GM18499 (cell line): ENCODE data around the gene RELA.
"Not testable (repeated sequence)": the region's sequence is repeated elsewhere in the genome, so short reads cannot be mapped to it uniquely, and the experiment has no call there.

ENCODE experiments used
- ATAC-seq: cut with Tn5 transposase; IDR thresholded peaks from one replicate; pipeline ENCODE4 v1.9.1; 2021; ENCODE audit warnings: moderate number of reproducible peaks; ENCODE audit not compliant: insufficient read depth, unreplicated experiment

Gene RELA

DNA sequence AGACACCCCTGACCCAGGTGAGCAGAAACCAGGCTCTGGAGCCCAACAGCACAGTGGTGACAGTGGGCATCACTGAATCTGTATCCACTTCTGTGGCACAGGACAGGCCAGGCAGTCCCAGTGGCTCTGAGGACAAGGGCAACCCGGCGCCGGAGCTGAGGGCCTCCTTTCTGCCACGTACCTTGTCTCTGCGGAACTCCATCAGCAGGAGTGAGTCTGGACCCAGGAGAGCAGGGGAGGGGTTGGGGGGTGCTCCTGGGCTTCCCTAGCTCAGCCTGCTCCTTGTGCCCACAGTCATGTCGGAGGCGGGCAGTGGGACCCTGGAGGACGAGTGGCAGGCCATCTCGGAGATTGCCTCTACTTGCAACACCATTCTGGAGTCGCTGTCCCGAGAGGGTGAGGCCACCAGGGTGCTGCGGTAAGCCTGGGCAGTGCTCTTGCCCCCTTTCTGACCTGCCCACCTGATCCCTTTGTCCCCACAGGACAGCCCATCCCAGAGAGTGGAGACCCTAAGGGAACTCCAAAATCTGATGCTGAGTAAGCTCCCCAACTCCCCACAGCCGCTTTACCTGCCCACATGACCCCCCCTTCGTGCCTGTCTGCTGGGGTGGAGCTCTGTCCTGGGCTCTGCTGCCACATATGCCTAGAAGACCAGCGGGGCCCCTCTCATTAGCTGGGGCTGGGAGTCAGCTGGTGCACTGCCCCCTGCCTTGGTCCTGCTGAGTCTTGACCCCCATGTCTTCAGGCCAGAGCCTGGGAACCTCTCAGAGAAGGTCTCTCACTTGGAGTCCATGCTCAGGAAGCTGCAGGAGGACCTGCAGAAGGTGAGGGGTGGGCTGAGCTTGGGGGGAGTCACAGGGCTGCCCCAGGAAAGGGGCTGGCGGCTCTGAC lies 12.8 kb downstream of the RELA start:
- ATAC-seq = no peak

DNA sequence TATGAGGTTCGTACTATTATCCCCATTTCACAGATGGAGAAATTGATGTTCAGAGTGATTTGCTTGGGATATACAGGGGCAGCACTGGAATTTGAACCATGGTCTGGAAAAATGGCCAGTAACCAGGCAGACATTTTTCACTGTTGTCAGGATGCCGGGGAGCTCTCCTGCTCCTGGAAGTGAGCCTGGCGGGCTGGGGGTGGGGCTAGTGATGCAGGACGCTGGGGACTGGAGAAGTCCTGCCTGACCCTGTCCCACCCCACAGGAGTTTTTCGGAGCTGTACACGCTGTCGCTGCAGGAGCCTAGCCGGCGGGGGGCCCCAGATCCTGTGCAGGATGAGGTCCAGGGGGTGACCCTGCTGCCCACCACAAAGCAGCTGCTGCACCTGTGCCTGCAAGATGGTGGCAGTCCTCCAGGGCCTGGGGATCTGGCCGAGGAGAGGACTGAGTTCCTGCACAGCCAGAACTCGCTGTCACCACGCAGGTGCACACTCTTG lies 13.7 kb downstream of the RELA start:
- ATAC-seq = no peak

DNA sequence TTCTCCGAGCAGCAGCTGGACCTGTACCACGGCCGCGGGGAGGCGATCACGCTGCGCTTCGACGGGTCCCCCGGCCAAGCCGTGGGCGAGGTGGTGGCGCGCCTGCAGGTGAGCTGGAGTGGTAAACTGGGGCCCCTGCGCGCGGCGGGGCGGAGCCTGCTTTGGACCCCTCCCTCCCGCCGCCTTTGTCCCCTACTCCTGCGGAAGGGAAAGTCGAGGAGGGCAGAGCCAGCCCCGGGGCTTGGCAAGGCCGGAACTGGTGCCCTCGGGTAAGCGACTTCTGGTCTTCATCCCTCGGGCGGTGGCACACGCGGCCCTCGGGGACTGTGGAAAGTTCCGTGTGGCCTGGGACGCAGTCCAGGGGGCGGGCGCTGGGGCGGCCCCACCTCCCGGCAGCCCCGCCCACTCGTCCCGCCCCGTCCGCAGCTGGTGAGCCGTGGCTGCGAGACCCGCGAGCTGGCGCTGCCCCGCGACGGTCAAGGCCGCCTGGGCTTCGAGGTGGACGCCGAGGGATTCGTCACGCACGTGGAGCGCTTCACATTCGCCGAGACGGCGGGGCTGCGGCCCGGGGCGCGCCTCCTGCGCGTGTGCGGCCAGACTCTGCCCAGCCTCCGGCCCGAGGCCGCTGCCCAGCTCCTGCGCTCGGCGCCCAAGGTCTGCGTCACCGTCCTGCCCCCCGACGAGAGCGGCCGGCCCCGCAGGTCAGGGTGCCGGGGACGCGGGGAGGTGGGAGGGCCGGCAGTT lies 15.6 kb downstream of the RELA start:
- no peak for ATAC-seq

GRCh38 chr11:65646288-65646957 lies 16.3 kb downstream of the RELA start:
- no peak for ATAC-seq

- ATAC-seq = no peak
Observed at GRCh38 chr11:65645710-65646109, 17.0 kb downstream of the RELA start.

DNA sequence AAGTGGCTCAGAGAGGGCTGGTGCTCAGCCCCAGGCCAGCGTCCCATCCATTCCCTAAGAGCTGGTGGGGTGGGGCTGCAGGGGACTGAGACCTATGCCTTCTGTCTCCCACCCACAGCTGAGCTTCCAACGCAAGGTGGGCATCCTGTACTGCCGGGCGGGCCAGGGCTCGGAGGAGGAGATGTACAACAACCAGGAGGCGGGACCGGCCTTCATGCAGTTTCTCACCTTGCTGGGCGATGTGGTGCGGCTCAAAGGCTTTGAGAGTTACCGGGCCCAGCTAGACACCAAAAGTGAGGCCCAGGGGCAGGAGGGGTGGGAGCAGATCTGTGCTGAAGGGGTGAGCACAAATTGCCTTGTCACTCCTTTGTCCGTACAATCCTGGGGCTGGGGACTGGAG lies 17.9 kb downstream of the RELA start:
- no peak for ATAC-seq

- ATAC-seq = no peak
Observed at GRCh38 chr11:65643971-65644370, 18.7 kb downstream of the RELA start.

DNA sequence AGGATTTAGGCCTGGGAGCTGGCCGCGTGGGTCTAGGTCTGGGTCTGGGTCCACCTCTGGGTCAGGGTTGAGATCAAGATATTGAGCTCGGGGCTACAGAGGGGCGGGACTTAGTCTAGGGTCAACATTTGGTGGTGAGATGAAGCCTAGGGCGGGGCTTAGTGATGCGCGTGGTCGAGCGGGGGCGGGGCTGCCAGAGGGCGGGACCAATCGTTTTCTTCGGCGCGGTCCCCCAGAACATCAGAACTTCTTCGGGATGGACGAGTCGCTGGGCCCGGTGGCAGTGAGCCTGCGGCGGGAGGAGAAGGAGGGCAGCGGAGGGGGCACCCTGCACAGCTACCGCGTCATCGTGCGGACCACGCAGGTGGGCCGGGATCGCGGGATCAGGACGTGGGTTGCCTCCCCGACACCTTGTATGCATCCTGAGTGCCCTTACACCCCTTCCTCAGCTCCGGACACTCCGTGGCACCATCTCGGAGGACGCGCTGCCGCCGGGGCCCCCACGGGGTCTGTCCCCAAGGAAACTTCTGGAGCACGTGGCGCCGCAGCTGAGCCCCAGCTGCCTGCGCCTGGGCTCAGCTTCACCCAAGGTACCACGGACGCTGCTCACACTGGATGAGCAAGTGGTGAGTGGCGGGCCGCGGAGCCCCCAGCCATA lies 20.6 kb downstream of the RELA start:
- no peak for ATAC-seq

DNA sequence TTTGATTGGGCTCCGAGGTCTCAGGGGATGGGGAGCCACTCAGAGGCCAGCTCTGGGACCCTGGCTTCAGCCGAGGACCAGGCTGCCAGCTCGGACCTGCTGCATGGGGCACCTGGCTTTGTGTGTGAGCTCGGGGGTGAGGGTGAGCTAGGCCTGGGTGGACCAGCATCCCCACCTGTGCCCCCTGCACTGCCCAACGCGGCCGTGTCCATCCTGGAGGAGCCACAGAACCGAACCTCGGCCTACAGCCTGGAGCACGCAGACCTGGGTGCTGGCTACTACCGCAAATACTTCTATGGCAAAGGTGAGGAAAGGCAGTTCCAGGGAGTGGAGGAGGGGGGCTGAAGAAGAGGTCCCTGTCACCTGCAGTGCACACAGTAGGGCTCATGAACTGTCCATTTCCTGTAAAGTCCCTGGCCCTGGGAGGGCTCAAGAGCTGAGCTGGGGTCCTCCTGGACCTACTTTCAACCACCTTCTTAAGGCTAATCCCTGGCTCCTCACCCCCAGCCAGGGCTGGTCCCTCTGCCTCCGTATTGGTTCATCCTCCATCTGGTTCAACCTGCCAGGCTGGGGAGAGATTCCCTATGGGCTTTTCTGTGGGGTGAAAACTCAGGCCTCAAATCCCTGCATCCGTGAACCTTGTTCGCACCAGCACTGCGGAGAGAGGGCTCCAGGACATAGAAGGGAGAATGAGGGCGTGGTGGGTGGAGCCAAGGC lies 21.3 kb downstream of the RELA start:
- ATAC-seq = no peak

- ATAC-seq = no peak
Observed at GRCh38 chr11:65640483-65641296, 22.0 kb downstream of the RELA start.

DNA sequence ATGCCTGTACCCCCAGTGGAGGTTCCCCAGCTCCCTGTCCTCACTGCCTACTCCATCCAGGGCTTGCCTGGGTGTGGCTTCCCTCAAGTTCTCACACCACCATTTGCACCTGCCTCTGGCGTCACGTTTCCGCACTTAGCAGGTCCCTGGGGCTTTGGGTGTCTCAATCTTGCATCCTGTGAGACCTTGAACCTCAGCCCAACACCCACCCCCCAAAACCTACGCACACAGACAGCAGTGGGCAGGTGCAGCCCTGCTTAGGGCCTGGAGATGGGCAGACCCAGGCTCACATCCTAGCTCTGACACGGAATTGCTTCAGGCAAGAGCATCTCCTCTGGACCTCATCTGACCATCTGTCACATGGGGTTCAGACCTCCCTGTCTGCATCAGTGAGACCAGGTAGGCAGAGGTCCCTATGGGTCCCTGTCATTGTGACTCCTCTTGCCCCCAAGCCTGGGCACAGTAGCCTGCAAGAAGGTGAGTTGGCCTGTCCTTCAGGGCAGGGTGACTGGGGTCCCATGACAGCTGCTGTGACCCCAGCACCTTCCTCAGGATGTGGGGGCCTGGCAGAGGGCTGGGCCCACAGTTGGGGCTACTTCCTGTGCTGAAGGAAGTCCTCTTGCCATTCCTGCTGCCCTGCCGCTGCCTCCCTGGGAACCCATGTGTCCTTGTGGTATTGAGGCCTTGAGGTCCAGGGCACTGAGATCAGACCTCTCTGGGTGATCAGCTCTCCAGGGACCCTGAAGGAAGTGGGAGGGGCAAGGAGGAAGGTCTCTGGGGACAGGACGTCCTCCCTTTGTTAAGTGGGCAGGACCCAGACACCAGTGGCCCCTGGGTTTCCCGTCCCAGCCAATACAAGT lies 22.9 kb downstream of the RELA start:
- ATAC-seq = no peak

- ATAC-seq = not testable (repeated sequence)
Observed at GRCh38 chr11:65639228-65639597, 23.5 kb downstream of the RELA start.

DNA sequence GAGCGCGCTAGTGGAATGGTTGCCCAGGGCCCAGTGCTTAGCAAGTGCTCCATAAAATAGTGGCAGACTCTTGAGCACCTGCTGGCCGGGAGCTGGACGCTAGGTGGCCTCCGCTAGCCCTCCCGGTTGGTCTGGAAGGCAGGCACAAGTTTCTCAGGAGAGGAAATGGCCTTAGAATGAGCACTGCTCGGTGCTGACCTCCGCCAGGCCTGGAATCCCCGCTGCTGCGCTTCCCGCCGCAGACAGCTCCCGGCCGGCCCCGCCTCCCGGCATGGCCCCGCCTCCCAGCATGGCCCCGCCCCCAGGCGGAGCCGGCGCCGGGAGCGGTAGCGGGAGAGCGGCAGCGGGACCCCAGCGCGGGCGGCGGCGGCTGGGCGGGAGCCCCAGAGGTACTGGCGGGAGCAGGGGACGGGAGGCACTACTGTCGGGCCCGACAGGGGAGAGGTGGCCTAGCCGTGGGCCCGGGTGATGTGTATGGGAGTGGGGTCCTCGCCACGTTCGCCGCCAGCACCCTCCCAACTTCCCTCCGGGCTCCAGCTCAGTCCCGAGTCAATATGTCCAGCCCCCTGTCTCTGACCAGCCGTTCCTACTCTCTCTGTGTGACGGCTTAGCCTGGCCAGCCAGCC lies 24.8 kb downstream of the RELA start, which contains the start of gene SIPA1:
TSS of gene SIPA1 (plus strand) at position 308 of the 626 bp plus-strand sequence. CDS start 2,821 bp downstream, outside the sequence.
- no peak for ATAC-seq

DNA sequence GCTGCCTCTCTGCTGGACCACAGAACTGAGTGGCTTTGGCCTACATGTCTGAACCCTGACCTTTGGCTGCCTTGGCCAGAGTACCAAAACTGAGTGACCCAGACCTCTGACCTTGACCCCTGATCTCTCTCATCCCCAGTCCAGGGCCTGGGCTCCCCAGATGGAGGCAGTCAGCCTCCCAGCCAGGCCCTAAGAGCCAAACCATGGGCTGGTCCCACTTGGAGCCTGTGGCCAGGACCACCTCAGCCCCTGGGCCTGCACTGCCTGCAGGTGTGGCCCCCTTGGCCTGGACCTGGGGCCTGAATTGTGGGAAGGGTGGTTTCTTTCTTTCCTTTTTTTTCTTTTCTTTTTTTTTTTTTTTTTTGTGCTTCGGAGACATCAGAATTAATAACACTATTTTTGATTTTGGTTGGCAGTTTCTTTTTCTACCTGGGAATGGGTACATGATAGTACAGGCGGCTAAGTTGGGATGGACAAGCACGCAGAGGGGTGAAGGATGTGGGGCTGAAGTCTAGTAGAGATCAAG lies 25.6 kb downstream of the RELA start:
- ATAC-seq = no peak

DNA sequence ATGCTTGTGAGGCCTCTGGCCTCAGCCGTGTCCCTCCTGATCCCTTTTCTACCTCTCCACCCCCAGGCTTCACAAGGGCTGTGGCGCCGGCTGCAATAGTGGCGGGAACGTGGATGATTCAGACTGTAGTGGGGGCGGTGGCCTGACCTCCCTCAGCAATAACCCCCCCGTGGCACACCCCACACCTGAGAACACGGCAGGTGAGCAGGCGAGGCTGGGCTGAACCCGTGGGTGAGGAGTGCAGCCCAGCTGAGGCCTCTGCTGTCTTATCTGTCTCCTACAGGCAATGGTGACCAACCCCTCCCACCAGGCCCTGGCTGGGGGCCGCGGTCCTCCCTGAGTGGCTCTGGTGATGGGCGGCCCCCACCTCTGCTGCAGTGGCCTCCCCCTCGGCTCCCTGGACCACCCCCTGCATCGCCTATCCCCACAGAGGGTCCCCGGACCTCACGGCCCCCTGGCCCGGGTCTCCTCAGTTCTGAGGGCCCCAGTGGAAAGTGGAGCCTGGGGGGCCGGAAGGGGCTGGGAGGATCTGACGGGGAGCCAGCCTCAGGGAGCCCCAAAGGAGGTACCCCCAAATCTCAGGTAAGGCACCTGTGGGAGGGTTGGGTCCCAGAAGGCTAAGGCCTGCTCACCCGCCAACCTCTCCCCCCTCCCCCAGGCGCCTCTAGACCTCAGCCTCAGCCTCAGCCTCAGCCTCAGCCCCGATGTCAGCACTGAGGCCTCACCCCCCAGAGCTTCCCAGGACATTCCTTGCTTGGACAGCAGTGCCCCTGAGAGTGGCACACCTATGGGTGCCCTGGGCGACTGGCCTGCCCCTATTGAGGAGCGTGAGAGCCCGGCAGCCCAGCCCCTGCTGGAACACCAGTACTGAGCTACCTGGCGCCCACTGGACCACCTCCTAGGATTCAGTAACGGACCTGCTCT lies 26.3 kb downstream of the RELA start:
- no peak for ATAC-seq
